Stimulated activated CD4-positive, alpha-beta T cell treated with anti-CD3 and anti-CD28 coated beads, Interleukin-1b, Interleukin-23, amount 100 ng/mL, for 24 hours (primary cell): Measurements from ENCODE around the gene MTMR1.

ENCODE experiments used
- DNase-seq, 4 experiments: peaks; one replicate each; pipeline ENCODE4 v3.0.0-alpha.2; 2020; ENCODE audit warnings: low read depth in 4 of 4, low spot score in 1 of 4

The MTMR1 gene

GRCh38 chrX:150696866-150697265 is 3.7 kb downstream of the MTMR1 start:
- DNase-seq: no peak

- DNase-seq: no peak
Measured at GRCh38 chrX:150697641-150698040, 4.4 kb downstream of the MTMR1 start.

- no peak for DNase-seq
Measured at GRCh38 chrX:150698981-150699380, 5.8 kb downstream of the MTMR1 start.

GRCh38 chrX:150700107-150700506 is 6.9 kb downstream of the MTMR1 start:
- DNase-seq: no peak

GRCh38 chrX:150701377-150701776 is 8.2 kb downstream of the MTMR1 start:
- DNase-seq: no peak

- no peak for DNase-seq
Measured at GRCh38 chrX:150702966-150703694, 9.9 kb downstream of the MTMR1 start.

GRCh38 chrX:150703695-150703974 is 10.4 kb downstream of the MTMR1 start:
- no peak for DNase-seq

- DNase-seq: no peak
Measured at GRCh38 chrX:150704030-150704613, 10.9 kb downstream of the MTMR1 start.

GRCh38 chrX:150712619-150713018 is 19.4 kb downstream of the MTMR1 start:
- DNase-seq: no peak

GRCh38 chrX:150715184-150715583 is 22.0 kb downstream of the MTMR1 start:
- no peak for DNase-seq

GRCh38 chrX:150719621-150720020 is 26.4 kb downstream of the MTMR1 start:
- no peak for DNase-seq

- DNase-seq: no peak
Measured at GRCh38 chrX:150729956-150730355, 36.8 kb downstream of the MTMR1 start.

GRCh38 chrX:150730719-150731118 is 37.5 kb downstream of the MTMR1 start:
- no peak for DNase-seq

GRCh38 chrX:150731795-150732194 is 38.6 kb downstream of the MTMR1 start:
- peak; percentile 19 to 38 (median 24) for DNase-seq

GRCh38 chrX:150736475-150736874 is 43.3 kb downstream of the MTMR1 start:
- no peak for DNase-seq

GRCh38 chrX:150752124-150752523 is 58.9 kb downstream of the MTMR1 start:
- DNase-seq: no peak

- DNase-seq: no peak
Measured at GRCh38 chrX:150753357-150753756, 60.2 kb downstream of the MTMR1 start.

- DNase-seq: no peak
Measured at GRCh38 chrX:150753968-150754367, 60.8 kb downstream of the MTMR1 start.

- no peak for DNase-seq
Measured at GRCh38 chrX:150757371-150757770, 64.2 kb downstream of the MTMR1 start.

- DNase-seq: no peak
Measured at GRCh38 chrX:150759568-150760416, 66.6 kb downstream of the MTMR1 start.

- no peak for DNase-seq
Measured at GRCh38 chrX:150761176-150761818, 68.1 kb downstream of the MTMR1 start.

GRCh38 chrX:150761819-150762216 is 68.6 kb downstream of the MTMR1 start:
- DNase-seq: no peak
